Neural progenitor cell (in vitro differentiated cells): ENCODE measurements around the gene NEU2.

Source experiments
- EZH2 ChIP-seq: fragments of 200-600 bp; sonication (generic); IDR thresholded peaks from 2 replicates; pipeline ENCODE4 v1.6.1; 2017; ENCODE audit warnings: antibody characterized with exemption, mild to moderate bottlenecking, moderate library complexity
- TF ChIP-seq, protein P1 (sequence below): fragments of 200-600 bp; sonication (generic); IDR thresholded peaks from 2 replicates; pipeline ENCODE4 v1.5.1; 2017; ENCODE audit warnings: antibody characterized with exemption, mild to moderate bottlenecking

DNA sequence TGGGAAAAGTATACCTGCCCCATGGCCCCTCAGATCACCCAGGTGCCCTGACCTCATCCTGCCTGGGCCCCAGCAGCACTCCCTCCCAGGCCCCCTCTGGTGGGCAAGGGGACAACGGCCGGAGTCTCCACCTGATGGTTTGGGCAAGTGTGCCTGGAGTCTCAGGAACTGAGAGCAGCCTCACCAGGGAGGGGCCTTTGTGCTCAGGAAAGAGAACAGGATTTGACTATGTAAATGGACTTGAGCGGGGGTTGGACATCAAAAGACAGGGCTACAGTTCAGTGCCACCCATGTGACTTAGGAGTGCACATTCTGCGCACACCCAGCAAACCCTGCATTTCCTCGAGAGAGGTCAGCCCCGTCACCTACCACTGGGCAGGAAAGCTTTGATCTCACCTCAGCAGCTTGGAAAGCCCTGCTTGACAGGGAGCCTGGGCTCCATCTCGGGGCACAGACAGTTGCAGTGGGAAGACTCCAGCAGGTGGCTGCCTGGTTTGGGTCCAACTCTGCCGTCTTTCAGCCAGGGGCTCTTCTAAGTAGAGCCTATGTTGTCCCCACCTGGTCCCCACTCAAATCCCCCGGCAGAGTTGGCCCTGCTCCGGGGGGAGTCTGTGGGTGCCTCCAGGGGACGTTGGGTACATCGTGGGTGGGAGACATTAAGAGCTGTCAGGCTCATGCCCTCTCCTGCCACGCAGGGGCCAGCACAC lies 30.9 kb downstream of the NEU2 start:
- TF ChIP-seq, protein P1, sequence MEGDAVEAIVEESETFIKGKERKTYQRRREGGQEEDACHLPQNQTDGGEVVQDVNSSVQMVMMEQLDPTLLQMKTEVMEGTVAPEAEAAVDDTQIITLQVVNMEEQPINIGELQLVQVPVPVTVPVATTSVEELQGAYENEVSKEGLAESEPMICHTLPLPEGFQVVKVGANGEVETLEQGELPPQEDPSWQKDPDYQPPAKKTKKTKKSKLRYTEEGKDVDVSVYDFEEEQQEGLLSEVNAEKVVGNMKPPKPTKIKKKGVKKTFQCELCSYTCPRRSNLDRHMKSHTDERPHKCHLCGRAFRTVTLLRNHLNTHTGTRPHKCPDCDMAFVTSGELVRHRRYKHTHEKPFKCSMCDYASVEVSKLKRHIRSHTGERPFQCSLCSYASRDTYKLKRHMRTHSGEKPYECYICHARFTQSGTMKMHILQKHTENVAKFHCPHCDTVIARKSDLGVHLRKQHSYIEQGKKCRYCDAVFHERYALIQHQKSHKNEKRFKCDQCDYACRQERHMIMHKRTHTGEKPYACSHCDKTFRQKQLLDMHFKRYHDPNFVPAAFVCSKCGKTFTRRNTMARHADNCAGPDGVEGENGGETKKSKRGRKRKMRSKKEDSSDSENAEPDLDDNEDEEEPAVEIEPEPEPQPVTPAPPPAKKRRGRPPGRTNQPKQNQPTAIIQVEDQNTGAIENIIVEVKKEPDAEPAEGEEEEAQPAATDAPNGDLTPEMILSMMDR: peak; percentile 41
- TF ChIP-seq EZH2: no peak
